Naive B cell (primary cell): ENCODE data around the gene ENO2. TPM values are rescaled to one million over a fixed set of nuclear protein-coding genes. Genes with fewer than 3 reads are reported as not detected.

Experiments
- ATAC-seq, 2 donors: fragments of 150-1000 bp; cut with Tn5 transposase; 2 replicates each; pipeline ENCODE4 v1.10.0; 2021; ENCODE audit warnings: low read depth in 2 of 2, mild to moderate bottlenecking in 2 of 2, moderate library complexity in 2 of 2
- DNase-seq: peaks from one replicate; pipeline ENCODE4 v3.0.0; 2022
- H3K27ac Mint-ChIP-seq, 6 donors: one replicate each; pipeline ENCODE4 v1.8.0; 2020 to 2022; ENCODE audit warnings: mild to moderate bottlenecking in 6 of 6, mixed read lengths in 6 of 6, moderate library complexity in 5 of 6, inconsistent platforms in 2 of 6
- H3K27me3 Mint-ChIP-seq, 3 donors: one replicate each; pipeline ENCODE4 v1.8.0; 2021 to 2022; ENCODE audit warnings: mixed read lengths in 3 of 3, mild to moderate bottlenecking in 1 of 3
- H3K36me3 Mint-ChIP-seq, 2 donors: one replicate each; pipeline ENCODE4 v1.8.0; 2020 to 2022; ENCODE audit warnings: mixed read lengths in 2 of 2, inconsistent platforms in 1 of 2, mild to moderate bottlenecking in 1 of 2
- H3K4me1 Mint-ChIP-seq, 3 donors: one replicate each; pipeline ENCODE4 v1.8.0; 2020 to 2022; ENCODE audit warnings: mixed read lengths in 3 of 3, inconsistent platforms in 1 of 3, mild to moderate bottlenecking in 1 of 3, moderate library complexity in 1 of 3
- H3K4me3 Mint-ChIP-seq, 8 donors: one replicate each; pipeline ENCODE4 v1.8.0; 2020 to 2022; ENCODE audit warnings: mild to moderate bottlenecking in 8 of 8, mixed read lengths in 8 of 8, moderate library complexity in 8 of 8, inconsistent platforms in 2 of 8
- H3K9me3 Mint-ChIP-seq, 7 donors: one replicate each; pipeline ENCODE4 v1.8.0; 2020 to 2022; ENCODE audit warnings: mixed read lengths in 7 of 7, mild to moderate bottlenecking in 5 of 7, inconsistent platforms in 2 of 7, moderate library complexity in 1 of 7
- polyA plus RNA-seq, 6 donors: library from polyadenylated mRNA; unstranded; fragments of 300-500 nt; fragmentation: Illumina TruSeq; gene quantifications; one replicate each; pipeline ENCODE4 v1.2.3, GENCODE V29; 2021; ENCODE audit warnings: low read depth in 6 of 6

ENO2 gene
- polyA plus RNA-seq, 6 donors from 2014 or later, result 3.8 to 8.4 (median 5.9) TPM

- Mint-ChIP-seq H3K9me3 (no peaks in the 10 kb centered on the region), H3K4me1 (peaks cover 71 to 80% (median 73%) of the 10 kb centered on the region in 3 donors), H3K4me3 (peak overlapping the region; percentile 90 to 99 (median 98)), H3K27ac (peak overlapping the region; percentile 92 to 98 (median 98)), H3K36me3 (peaks cover 25 to 71% of the 10 kb centered on the region in 2 donors), H3K27me3 (no peaks in the 10 kb centered on the region)
- DNase-seq (no peak), ATAC-seq (no peak)
Observed at GRCh38 chr12:6954316-6955107, 40.1 kb downstream of the ENO2 start.

- ATAC-seq (no peak), DNase-seq (no peak)
- Mint-ChIP-seq H3K4me1 (peaks cover 67 to 80% (median 71%) of the 10 kb centered on the region in 3 donors), H3K27me3 (no peaks in the 10 kb centered on the region), H3K9me3 (no peaks in the 10 kb centered on the region), H3K27ac (peak overlapping the region in 5 of 6 donors; percentile 83 to 98 (median 97)), H3K4me3 (peak overlapping the region; percentile 90 to 99 (median 98)), H3K36me3 (peaks cover 26 to 74% of the 10 kb centered on the region in 2 donors)
Observed at GRCh38 chr12:6955108-6956020, 41.0 kb downstream of the ENO2 start.

- no peaks in the 10 kb centered on the region for H3K27me3 Mint-ChIP-seq
Observed at GRCh38 chr12:6956021-6956727, 41.8 kb downstream of the ENO2 start.

GRCh38 chr12:6957151-6957701 is 42.8 kb downstream of the ENO2 start:
- Mint-ChIP-seq H3K4me1 (peaks cover 78 to 90% (median 83%) of the 10 kb centered on the region in 3 donors), H3K27me3 (no peaks in the 10 kb centered on the region), H3K4me3 (peak overlapping the region; percentile 80 to 99 (median 96)), H3K9me3 (no peaks in the 10 kb centered on the region), H3K36me3 (peaks cover 32 to 78% of the 10 kb centered on the region in 2 donors), H3K27ac (peak overlapping the region; percentile 63 to 99 (median 94))
- ATAC-seq, result no peak
- DNase-seq, result no peak

More at GRCh38 chr12:6956021-6956727, 41.8 kb downstream of the ENO2 start:
- peaks cover 27 to 82% of the 10 kb centered on the region in 2 donors for H3K36me3 Mint-ChIP-seq
- H3K27ac Mint-ChIP-seq, result peak overlapping the region in 5 of 6 donors; percentile 90 to 98 (median 93)
- H3K4me1 Mint-ChIP-seq, result peaks cover 67 to 80% (median 72%) of the 10 kb centered on the region in 3 donors
- ATAC-seq (no peak), DNase-seq (no peak)
- peak overlapping the region; percentile 80 to 99 (median 96) for H3K4me3 Mint-ChIP-seq
- H3K9me3 Mint-ChIP-seq, result no peaks in the 10 kb centered on the region

GRCh38 chr12:6957741-6958608 is 43.6 kb downstream of the ENO2 start:
- H3K27ac Mint-ChIP-seq, result peak overlapping the region; percentile 98 to 100 (median 99)
- no peak for ATAC-seq
- peak overlapping the region; percentile 90 to 98 (median 96) for H3K4me3 Mint-ChIP-seq
- no peak for DNase-seq
- peaks cover 83 to 98% (median 87%) of the 10 kb centered on the region in 3 donors for H3K4me1 Mint-ChIP-seq
- no peaks in the 10 kb centered on the region for H3K9me3 Mint-ChIP-seq
- peaks cover 24 to 71% of the 10 kb centered on the region in 2 donors for H3K36me3 Mint-ChIP-seq
- H3K27me3 Mint-ChIP-seq, result no peaks in the 10 kb centered on the region

GRCh38 chr12:6958609-6959057 is 44.3 kb downstream of the ENO2 start:
- ATAC-seq (peak; percentile 1), DNase-seq (no peak)
- peaks cover 21 to 64% of the 10 kb centered on the region in 2 donors for H3K36me3 Mint-ChIP-seq
- H3K27me3 Mint-ChIP-seq, result no peaks in the 10 kb centered on the region
- H3K9me3 Mint-ChIP-seq, result no peaks in the 10 kb centered on the region
- peak overlapping the region; percentile 90 to 98 (median 96) for H3K4me3 Mint-ChIP-seq
- peak overlapping the region; percentile 98 to 100 (median 99) for H3K27ac Mint-ChIP-seq
- peaks cover 80 to 95% (median 88%) of the 10 kb centered on the region in 3 donors for H3K4me1 Mint-ChIP-seq

GRCh38 chr12:6959058-6959804 is 44.9 kb downstream of the ENO2 start:
- H3K4me3 Mint-ChIP-seq, result peak overlapping the region; percentile 90 to 98 (median 96)
- ATAC-seq, result peak; percentile 78 to 81
- H3K9me3 Mint-ChIP-seq, result no peaks in the 10 kb centered on the region
- H3K27ac Mint-ChIP-seq, result peak overlapping the region; percentile 98 to 100 (median 99)
- H3K27me3 Mint-ChIP-seq, result no peaks in the 10 kb centered on the region
- peaks cover 21 to 58% of the 10 kb centered on the region in 2 donors for H3K36me3 Mint-ChIP-seq
- H3K4me1 Mint-ChIP-seq, result peaks cover 77 to 91% (median 88%) of the 10 kb centered on the region in 3 donors
- DNase-seq, result peak; percentile 89

GRCh38 chr12:6959805-6960592 is 45.6 kb downstream of the ENO2 start:
- peaks cover 76 to 91% (median 88%) of the 10 kb centered on the region in 3 donors for H3K4me1 Mint-ChIP-seq
- H3K4me3 Mint-ChIP-seq, result peak overlapping the region; percentile 90 to 98 (median 96)
- DNase-seq, result no peak
- peak overlapping the region; percentile 98 to 100 (median 99) for H3K27ac Mint-ChIP-seq
- no peak for ATAC-seq
- no peaks in the 10 kb centered on the region for H3K27me3 Mint-ChIP-seq
- no peaks in the 10 kb centered on the region for H3K9me3 Mint-ChIP-seq
- H3K36me3 Mint-ChIP-seq, result peaks cover 21 to 51% of the 10 kb centered on the region in 2 donors

GRCh38 chr12:6960593-6961277 is 46.4 kb downstream of the ENO2 start:
- H3K27ac Mint-ChIP-seq, result peak overlapping the region; percentile 94 to 99 (median 98)
- H3K4me3 Mint-ChIP-seq, result peak overlapping the region; percentile 82 to 98 (median 95)
- DNase-seq (no peak), ATAC-seq (no peak)
- H3K36me3 Mint-ChIP-seq, result peaks cover 21 to 47% of the 10 kb centered on the region in 2 donors
- H3K27me3 Mint-ChIP-seq, result no peaks in the 10 kb centered on the region
- H3K4me1 Mint-ChIP-seq, result peaks cover 74 to 90% (median 89%) of the 10 kb centered on the region in 3 donors
- H3K9me3 Mint-ChIP-seq, result no peaks in the 10 kb centered on the region

- Mint-ChIP-seq H3K36me3 (peaks cover 24 to 43% of the 10 kb centered on the region in 2 donors), H3K27me3 (no peaks in the 10 kb centered on the region), H3K27ac (peak overlapping the region; percentile 94 to 99 (median 98)), H3K4me1 (peaks cover 69 to 84% (median 84%) of the 10 kb centered on the region in 3 donors), H3K4me3 (peak overlapping the region; percentile 82 to 98 (median 95)), H3K9me3 (no peaks in the 10 kb centered on the region)
- DNase-seq, result peak; percentile 77
- peak; percentile 44 to 47 for ATAC-seq
Observed at GRCh38 chr12:6961278-6961694, 46.9 kb downstream of the ENO2 start.
